Glutamatergic neuron (in vitro differentiated cells): ENCODE results near the gene ADGRG6. TPM values are rescaled to one million over a fixed set of nuclear protein-coding genes. Genes with fewer than 3 reads are reported as not detected.

Experiments
- DNase-seq: peaks from one replicate; pipeline ENCODE4 v3.0.0; 2022
- H3K27ac Mint-ChIP-seq: one replicate; pipeline ENCODE4 v1.8.0; 2020; ENCODE audit warnings: mild to moderate bottlenecking, mixed read lengths, inconsistent platforms; ENCODE audit not compliant: unreplicated experiment
- H3K27me3 Mint-ChIP-seq: one replicate; pipeline ENCODE4 v1.8.0; 2020; ENCODE audit warnings: mild to moderate bottlenecking, moderate library complexity, mixed read lengths, inconsistent platforms; ENCODE audit not compliant: unreplicated experiment
- H3K36me3 Mint-ChIP-seq: one replicate; pipeline ENCODE4 v1.8.0; 2020; ENCODE audit warnings: mild to moderate bottlenecking, mixed read lengths, inconsistent platforms; ENCODE audit not compliant: unreplicated experiment
- H3K4me1 Mint-ChIP-seq: one replicate; pipeline ENCODE4 v1.8.0; 2020; ENCODE audit warnings: mild to moderate bottlenecking, low read depth, mixed read lengths, inconsistent platforms; ENCODE audit not compliant: unreplicated experiment
- H3K4me3 Mint-ChIP-seq: one replicate; pipeline ENCODE4 v1.8.0; 2020; ENCODE audit warnings: mild to moderate bottlenecking, mixed read lengths, inconsistent platforms; ENCODE audit not compliant: unreplicated experiment
- H3K9me3 Mint-ChIP-seq: one replicate; pipeline ENCODE4 v1.8.0; 2020; ENCODE audit warnings: mild to moderate bottlenecking, moderate library complexity, mixed read lengths, inconsistent platforms; ENCODE audit not compliant: unreplicated experiment
- total RNA-seq: library from RNA; stranded (reverse); fragmentation: NEBNext Ultra II Directional; extraction: Animal tissue kit (Norgen Biotek cat#: 25700); gene quantifications from one replicate; pipeline ENCODE4 v1.2.1, GENCODE V29; 2021; ENCODE audit not compliant: unreplicated experiment
- TF ChIP-seq, protein P1 (sequence below): fragments of 200-600 bp; sonication (generic); IDR thresholded peaks from one replicate; pipeline ENCODE4 v1.5.0; 2021; ENCODE audit not compliant: partially characterized antibody, unreplicated experiment

Gene ADGRG6
- total RNA-seq, 1 donor from 2014 or later, result not detected

DNA sequence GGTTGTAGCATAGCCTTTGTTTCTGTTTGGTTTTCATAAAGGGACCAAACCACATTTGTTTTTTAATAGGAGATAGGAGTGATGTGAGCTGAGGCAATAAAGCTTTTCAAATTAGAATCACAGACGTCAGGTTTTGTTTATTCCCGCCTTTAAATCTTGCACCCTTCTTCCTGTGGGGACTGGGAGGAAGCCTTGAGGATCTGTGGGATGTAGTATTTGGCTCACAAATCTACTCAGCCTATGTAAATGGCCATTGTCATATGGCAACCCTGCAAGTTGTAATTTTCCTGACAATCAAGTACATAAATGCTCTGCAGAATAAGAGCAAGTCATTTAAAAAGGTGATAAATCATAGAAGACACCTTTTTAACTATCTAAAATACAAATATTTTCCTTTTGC lies 110.4 kb downstream of the ADGRG6 start:
- Mint-ChIP-seq H3K27ac (no peak overlapping the region), H3K9me3 (no peaks in the 10 kb centered on the region), H3K36me3 (no peaks in the 10 kb centered on the region), H3K4me3 (no peak overlapping the region), H3K4me1 (no peaks in the 10 kb centered on the region), H3K27me3 (no peaks in the 10 kb centered on the region)
- TF ChIP-seq, protein P1, sequence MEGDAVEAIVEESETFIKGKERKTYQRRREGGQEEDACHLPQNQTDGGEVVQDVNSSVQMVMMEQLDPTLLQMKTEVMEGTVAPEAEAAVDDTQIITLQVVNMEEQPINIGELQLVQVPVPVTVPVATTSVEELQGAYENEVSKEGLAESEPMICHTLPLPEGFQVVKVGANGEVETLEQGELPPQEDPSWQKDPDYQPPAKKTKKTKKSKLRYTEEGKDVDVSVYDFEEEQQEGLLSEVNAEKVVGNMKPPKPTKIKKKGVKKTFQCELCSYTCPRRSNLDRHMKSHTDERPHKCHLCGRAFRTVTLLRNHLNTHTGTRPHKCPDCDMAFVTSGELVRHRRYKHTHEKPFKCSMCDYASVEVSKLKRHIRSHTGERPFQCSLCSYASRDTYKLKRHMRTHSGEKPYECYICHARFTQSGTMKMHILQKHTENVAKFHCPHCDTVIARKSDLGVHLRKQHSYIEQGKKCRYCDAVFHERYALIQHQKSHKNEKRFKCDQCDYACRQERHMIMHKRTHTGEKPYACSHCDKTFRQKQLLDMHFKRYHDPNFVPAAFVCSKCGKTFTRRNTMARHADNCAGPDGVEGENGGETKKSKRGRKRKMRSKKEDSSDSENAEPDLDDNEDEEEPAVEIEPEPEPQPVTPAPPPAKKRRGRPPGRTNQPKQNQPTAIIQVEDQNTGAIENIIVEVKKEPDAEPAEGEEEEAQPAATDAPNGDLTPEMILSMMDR, result no peak
- DNase-seq, result no peak

DNA sequence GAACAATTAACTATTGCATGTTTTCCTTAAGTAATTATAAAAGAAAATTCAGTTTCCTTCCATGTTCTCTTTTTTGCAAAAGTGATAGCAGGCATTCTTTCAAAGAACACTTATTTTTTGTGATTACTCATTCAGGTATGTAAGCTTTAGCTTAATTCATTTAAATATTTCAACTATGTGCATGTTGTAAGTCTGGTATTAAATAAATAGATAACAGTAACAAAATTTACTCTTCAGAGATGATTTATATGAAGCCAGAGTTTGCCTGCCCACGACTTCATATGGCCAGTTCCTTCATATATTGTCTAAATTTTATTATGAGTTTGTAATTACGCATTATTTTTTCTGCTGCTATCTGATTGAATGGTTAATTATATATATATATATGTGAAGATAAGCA lies 110.9 kb downstream of the ADGRG6 start:
- H3K27me3 Mint-ChIP-seq, result no peaks in the 10 kb centered on the region
- no peak overlapping the region for H3K27ac Mint-ChIP-seq
- H3K4me3 Mint-ChIP-seq, result no peak overlapping the region
- no peaks in the 10 kb centered on the region for H3K4me1 Mint-ChIP-seq
- TF ChIP-seq, protein P1, result no peak
- no peaks in the 10 kb centered on the region for H3K36me3 Mint-ChIP-seq
- H3K9me3 Mint-ChIP-seq, result no peaks in the 10 kb centered on the region
- DNase-seq, result no peak

DNA sequence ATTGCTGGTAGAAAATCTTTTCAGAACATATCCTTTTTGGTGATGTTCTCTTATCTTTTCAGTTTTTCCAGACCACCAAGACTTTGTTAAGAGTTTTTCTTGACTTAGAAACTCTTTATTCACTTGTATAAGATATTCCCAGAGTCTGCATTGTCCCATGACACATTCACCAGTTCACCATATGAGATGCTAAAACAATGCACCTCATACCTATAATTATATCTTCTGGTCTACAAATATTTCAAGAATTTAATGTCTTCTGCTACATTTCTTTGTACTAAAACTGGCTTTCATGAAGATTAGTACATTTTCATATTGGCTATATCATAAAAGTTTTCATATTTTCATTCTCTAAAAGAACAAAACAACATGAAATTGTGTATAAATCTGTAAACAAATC lies 111.3 kb downstream of the ADGRG6 start:
- H3K4me3 Mint-ChIP-seq, result no peak overlapping the region
- no peaks in the 10 kb centered on the region for H3K9me3 Mint-ChIP-seq
- TF ChIP-seq, protein P1, result no peak
- no peak for DNase-seq
- no peak overlapping the region for H3K27ac Mint-ChIP-seq
- H3K27me3 Mint-ChIP-seq, result no peaks in the 10 kb centered on the region
- H3K36me3 Mint-ChIP-seq, result no peaks in the 10 kb centered on the region
- no peaks in the 10 kb centered on the region for H3K4me1 Mint-ChIP-seq

DNA sequence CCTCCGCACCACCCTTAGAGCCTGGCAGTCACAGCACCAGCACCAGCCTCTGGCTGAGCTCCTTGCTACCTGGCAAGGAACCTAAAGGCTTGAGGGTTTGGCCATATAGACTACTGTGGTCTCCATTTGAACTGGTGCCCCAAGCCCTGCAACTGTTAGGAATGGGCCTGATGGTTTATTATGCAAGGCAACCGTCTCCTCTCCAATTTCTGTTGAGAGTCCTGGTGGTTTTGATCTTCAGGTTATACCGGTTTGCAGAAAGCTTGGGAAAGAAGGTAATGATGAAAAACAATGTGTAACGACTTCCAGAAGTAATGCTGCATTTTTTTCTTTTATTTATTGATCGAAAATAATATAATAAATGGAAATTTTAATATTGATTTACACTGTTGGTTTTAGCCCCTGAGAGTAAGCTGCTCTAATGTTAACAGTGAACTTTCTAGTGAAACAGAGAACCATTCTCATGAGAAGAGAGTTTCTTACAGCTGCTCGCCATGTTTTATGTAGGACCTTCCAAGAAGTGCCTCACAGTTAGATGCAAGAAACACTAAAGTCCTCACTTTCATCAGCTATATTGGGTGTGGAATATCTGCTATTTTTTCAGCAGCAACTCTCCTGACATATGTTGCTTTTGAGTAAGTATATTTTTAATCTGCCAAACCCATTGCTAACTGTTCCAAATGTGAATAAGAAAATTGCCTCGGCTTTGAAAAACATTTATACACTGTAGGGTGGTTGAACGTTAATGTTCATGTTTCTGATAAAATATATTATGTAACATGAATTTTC lies 112.8 kb downstream of the ADGRG6 start:
- Mint-ChIP-seq H3K4me3 (no peak overlapping the region), H3K27ac (no peak overlapping the region), H3K36me3 (no peaks in the 10 kb centered on the region), H3K4me1 (no peaks in the 10 kb centered on the region), H3K9me3 (no peaks in the 10 kb centered on the region), H3K27me3 (no peaks in the 10 kb centered on the region)
- no peak for DNase-seq
- TF ChIP-seq, protein P1, result no peak

DNA sequence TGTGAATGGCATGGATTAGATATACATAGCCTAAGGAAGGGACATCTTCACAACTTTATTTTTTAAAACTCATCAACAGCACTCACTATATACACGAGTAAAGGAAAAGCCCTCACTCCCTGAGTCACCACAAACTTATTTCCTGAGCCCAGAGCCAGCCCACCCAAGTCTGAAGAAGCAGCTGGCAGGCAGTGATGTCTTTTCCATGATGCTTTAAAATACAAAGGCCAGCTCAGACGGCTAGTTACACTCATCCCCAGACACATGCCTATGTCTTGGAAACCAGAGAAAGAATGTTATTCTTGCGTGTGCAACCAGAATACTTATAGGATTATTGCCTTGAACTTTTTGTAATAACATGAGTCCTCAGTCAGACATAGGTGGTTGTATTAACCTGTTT lies 114.4 kb downstream of the ADGRG6 start:
- Mint-ChIP-seq H3K36me3 (no peaks in the 10 kb centered on the region), H3K9me3 (no peaks in the 10 kb centered on the region), H3K4me1 (no peaks in the 10 kb centered on the region), H3K27me3 (no peaks in the 10 kb centered on the region), H3K4me3 (no peak overlapping the region), H3K27ac (no peak overlapping the region)
- TF ChIP-seq, protein P1, result no peak
- no peak for DNase-seq
